ENCODE results near the gene MYO5C.

The MYO5C gene

GRCh38 chr15:52277575-52277974 lies 18.0 kb downstream of the MYO5C start:
- DNase-seq (ENCODE audit: low spot score): no peak

- DNase-seq (ENCODE audit: low spot score): no peak
Measured at GRCh38 chr15:52276256-52276770, 19.3 kb downstream of the MYO5C start.

GRCh38 chr15:52263563-52264282 lies 31.9 kb downstream of the MYO5C start:
- no peak for DNase-seq (ENCODE audit: low spot score)

- no peak for DNase-seq (ENCODE audit: low spot score)
Measured at GRCh38 chr15:52262364-52262763, 33.2 kb downstream of the MYO5C start.

GRCh38 chr15:52261498-52262242 lies 33.9 kb downstream of the MYO5C start:
- DNase-seq (ENCODE audit: low spot score): peak; percentile 79

GRCh38 chr15:52261026-52261425 lies 34.6 kb downstream of the MYO5C start:
- no peak for DNase-seq (ENCODE audit: low spot score)

- no peak for DNase-seq (ENCODE audit: low spot score)
Measured at GRCh38 chr15:52259503-52259902, 36.1 kb downstream of the MYO5C start.

- DNase-seq (ENCODE audit: low spot score): no peak
Measured at GRCh38 chr15:52258461-52258860, 37.1 kb downstream of the MYO5C start.

GRCh38 chr15:52257734-52258062 lies 37.9 kb downstream of the MYO5C start:
- DNase-seq (ENCODE audit: low spot score): no peak

GRCh38 chr15:52256930-52257733 lies 38.5 kb downstream of the MYO5C start:
- DNase-seq (ENCODE audit: low spot score): no peak

GRCh38 chr15:52256366-52256765 lies 39.2 kb downstream of the MYO5C start:
- DNase-seq (ENCODE audit: low spot score): peak; percentile 84

GRCh38 chr15:52255935-52256334 lies 39.7 kb downstream of the MYO5C start:
- peak; percentile 13 for DNase-seq (ENCODE audit: low spot score)

GRCh38 chr15:52255008-52255407 lies 40.6 kb downstream of the MYO5C start:
- no peak for DNase-seq (ENCODE audit: low spot score)

GRCh38 chr15:52254391-52254790 lies 41.2 kb downstream of the MYO5C start:
- no peak for DNase-seq (ENCODE audit: low spot score)

- no peak for DNase-seq (ENCODE audit: low spot score)
Measured at GRCh38 chr15:52252781-52253180, 42.8 kb downstream of the MYO5C start.

- no peak for DNase-seq (ENCODE audit: low spot score)
Measured at GRCh38 chr15:52251144-52251860, 44.3 kb downstream of the MYO5C start.

- DNase-seq (ENCODE audit: low spot score): no peak
Measured at GRCh38 chr15:52247461-52247860, 48.1 kb downstream of the MYO5C start.

- no peak for DNase-seq (ENCODE audit: low spot score)
Measured at GRCh38 chr15:52246686-52247431, 48.7 kb downstream of the MYO5C start.

GRCh38 chr15:52243697-52244555 lies 51.7 kb downstream of the MYO5C start:
- no peak for DNase-seq (ENCODE audit: low spot score)

- DNase-seq (ENCODE audit: low spot score): no peak
Measured at GRCh38 chr15:52243286-52243685, 52.3 kb downstream of the MYO5C start.
